HCT116 (cell line): Measurements from ENCODE around the gene ASAP3.

Experiments used
- CEBPB ChIP-seq: IDR thresholded peaks from 2 replicates; pipeline ENCODE4 v1.6.1; 2012; ENCODE audit warnings: low read depth
- ELF1 ChIP-seq: IDR thresholded peaks from 2 replicates; pipeline ENCODE4 v1.6.1; 2012; ENCODE audit warnings: low read depth, borderline replicate concordance
- EZH2 ChIP-seq: fragments of 200-600 bp; sonication (generic); IDR thresholded peaks from 2 replicates; pipeline ENCODE4 v1.6.1; 2017; ENCODE audit warnings: antibody characterized with exemption, mixed run types
- EZH2phosphoT487 ChIP-seq: fragments of 200-600 bp; IDR thresholded peaks from 2 replicates; pipeline ENCODE4 v1.6.1; 2018; ENCODE audit warnings: antibody characterized with exemption, borderline replicate concordance
- MAX ChIP-seq: IDR thresholded peaks from 2 replicates; pipeline ENCODE4 v1.6.1; 2012
- POLR2A ChIP-seq: IDR thresholded peaks from 2 replicates; pipeline ENCODE4 v1.7.0; 2011; ENCODE audit warnings: borderline replicate concordance; ENCODE audit not compliant: insufficient read depth, insufficient read length; ENCODE audit errors: extremely low read depth
- POLR2AphosphoS5 ChIP-seq: IDR thresholded peaks from 2 replicates; pipeline ENCODE4 v1.6.1; 2011; ENCODE audit warnings: mild to moderate bottlenecking, low read depth, low read length, moderate library complexity
- REST ChIP-seq: IDR thresholded peaks from 2 replicates; pipeline ENCODE4 v1.6.1; 2012; ENCODE audit warnings: low read depth
- SP1 ChIP-seq: IDR thresholded peaks from 2 replicates; pipeline ENCODE4 v1.6.1; 2012; ENCODE audit warnings: low read depth
- TCF7L2 ChIP-seq: IDR thresholded peaks from 2 replicates; pipeline ENCODE4 v1.7.0; 2011; ENCODE audit warnings: borderline replicate concordance, inconsistent platforms; ENCODE audit not compliant: insufficient read depth, insufficient read length; ENCODE audit errors: extremely low read depth
- YY1 ChIP-seq: IDR thresholded peaks from 2 replicates; pipeline ENCODE4 v1.6.1; 2011; ENCODE audit warnings: low read length, low read depth, moderate library complexity, mild to moderate bottlenecking; ENCODE audit not compliant: insufficient replicate concordance; ENCODE audit errors: extremely low read depth
- ZFX ChIP-seq: fragments of 450-650 bp; IDR thresholded peaks from 2 replicates; pipeline ENCODE4 v1.6.1; 2017
- ZNF274 ChIP-seq: fragments of 200-500 bp; sonication (Bioruptor generic); IDR thresholded peaks from 2 replicates; pipeline ENCODE4 v1.6.1; 2014; ENCODE audit warnings: mild to moderate bottlenecking, low read depth, low read length, inconsistent platforms
- TF ChIP-seq, protein P1 (sequence below), 3 experiments: fragments of 200-600 bp in 1 of 3; sonication (generic) in 1 of 3; IDR thresholded peaks in 2 of 3; conservative IDR thresholded peaks in 1 of 3; 2 replicates each; pipeline ENCODE4 v1.5.1; 2012 to 2017; ENCODE audit warnings: low read depth in 2 of 3, low read length in 2 of 3, antibody characterized with exemption in 1 of 3, borderline replicate concordance in 1 of 3, control low read depth in 1 of 3, mild to moderate bottlenecking in 1 of 3, mixed read lengths in 1 of 3, mixed run types in 1 of 3, moderate library complexity in 1 of 3; ENCODE audit not compliant: insufficient read depth in 1 of 3

GRCh38 chr1:23422241-23422877 is 61.6 kb downstream of the ASAP3 start:
- TF ChIP-seq TCF7L2 (no peak), POLR2AphosphoS5 (no peak), EZH2 (no peak), MAX (no peak), YY1 (no peak), POLR2A (no peak), ELF1 (no peak), EZH2phosphoT487 (no peak), ZFX (no peak), SP1 (no peak), REST (no peak), ZNF274 (no peak), CEBPB (no peak)
- TF ChIP-seq, protein P1, sequence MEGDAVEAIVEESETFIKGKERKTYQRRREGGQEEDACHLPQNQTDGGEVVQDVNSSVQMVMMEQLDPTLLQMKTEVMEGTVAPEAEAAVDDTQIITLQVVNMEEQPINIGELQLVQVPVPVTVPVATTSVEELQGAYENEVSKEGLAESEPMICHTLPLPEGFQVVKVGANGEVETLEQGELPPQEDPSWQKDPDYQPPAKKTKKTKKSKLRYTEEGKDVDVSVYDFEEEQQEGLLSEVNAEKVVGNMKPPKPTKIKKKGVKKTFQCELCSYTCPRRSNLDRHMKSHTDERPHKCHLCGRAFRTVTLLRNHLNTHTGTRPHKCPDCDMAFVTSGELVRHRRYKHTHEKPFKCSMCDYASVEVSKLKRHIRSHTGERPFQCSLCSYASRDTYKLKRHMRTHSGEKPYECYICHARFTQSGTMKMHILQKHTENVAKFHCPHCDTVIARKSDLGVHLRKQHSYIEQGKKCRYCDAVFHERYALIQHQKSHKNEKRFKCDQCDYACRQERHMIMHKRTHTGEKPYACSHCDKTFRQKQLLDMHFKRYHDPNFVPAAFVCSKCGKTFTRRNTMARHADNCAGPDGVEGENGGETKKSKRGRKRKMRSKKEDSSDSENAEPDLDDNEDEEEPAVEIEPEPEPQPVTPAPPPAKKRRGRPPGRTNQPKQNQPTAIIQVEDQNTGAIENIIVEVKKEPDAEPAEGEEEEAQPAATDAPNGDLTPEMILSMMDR (IDR thresholded peaks at IDR 0.05 in 2 of 3, conservative IDR thresholded peaks at IDR 0.05 in 1 of 3; ENCODE audit: borderline replicate concordance in 1 of 3, insufficient read depth in 1 of 3, low read depth in 2 of 3, low read length in 2 of 3) = no peak
